Osteocyte (in vitro differentiated cells): ENCODE data around the gene CDK5. TPM values are rescaled to one million over a fixed set of nuclear protein-coding genes. Genes with fewer than 3 reads are reported as not detected.

Experiments used
- DNase-seq: peaks from one replicate; pipeline ENCODE4 v3.0.0; 2021; ENCODE audit warnings: mixed read lengths; ENCODE audit not compliant: unreplicated experiment; ENCODE audit errors: extremely low spot score
- H3K27ac Mint-ChIP-seq: one replicate; pipeline ENCODE4 v1.8.0; 2021; ENCODE audit warnings: mild to moderate bottlenecking, mixed read lengths; ENCODE audit not compliant: unreplicated experiment
- H3K27me3 Mint-ChIP-seq: one replicate; pipeline ENCODE4 v1.8.0; 2021; ENCODE audit warnings: mixed read lengths; ENCODE audit not compliant: unreplicated experiment
- H3K36me3 Mint-ChIP-seq: one replicate; pipeline ENCODE4 v1.8.0; 2021; ENCODE audit warnings: mixed read lengths; ENCODE audit not compliant: unreplicated experiment
- H3K4me1 Mint-ChIP-seq: one replicate; pipeline ENCODE4 v1.8.0; 2021; ENCODE audit warnings: mixed read lengths; ENCODE audit not compliant: unreplicated experiment
- H3K4me3 Mint-ChIP-seq: one replicate; pipeline ENCODE4 v1.8.0; 2021; ENCODE audit warnings: mild to moderate bottlenecking, moderate library complexity, mixed read lengths; ENCODE audit not compliant: unreplicated experiment
- H3K9me3 Mint-ChIP-seq: one replicate; pipeline ENCODE4 v1.8.0; 2021; ENCODE audit warnings: mixed read lengths; ENCODE audit not compliant: unreplicated experiment
- total RNA-seq: library from RNA; stranded (reverse); gene quantifications from 2 replicates; pipeline ENCODE4 v1.2.1, GENCODE V29; 2021
- TF ChIP-seq, protein P1 (sequence below): fragments of 200-600 bp; sonication (generic); IDR thresholded peaks from 2 replicates; pipeline ENCODE4 v1.5.0; 2021; ENCODE audit warnings: antibody characterized with exemption, mild to moderate bottlenecking, moderate library complexity

The CDK5 gene
- total RNA-seq, 1 donor from 2014 or later, result 18.8 TPM

DNA sequence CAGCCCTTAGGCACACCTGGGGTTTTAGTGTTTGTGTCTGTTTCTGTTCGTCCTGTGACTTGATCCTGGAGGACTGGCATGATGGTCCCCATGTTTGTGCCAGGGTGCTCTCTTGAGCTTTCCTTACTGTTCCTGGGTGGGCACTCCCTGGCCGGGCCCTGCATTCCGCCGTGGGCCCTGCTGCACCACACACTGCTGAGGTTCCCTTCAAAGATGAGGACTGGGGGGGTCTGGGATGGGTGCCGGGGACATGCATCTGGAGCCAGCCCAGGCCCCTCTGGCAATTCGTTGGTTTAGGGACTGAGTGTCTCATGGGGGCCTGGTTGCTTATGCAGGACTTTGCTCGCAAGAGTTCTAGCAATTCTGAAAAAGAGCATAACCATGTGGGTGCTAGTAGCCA is 33.3 kb upstream of the CDK5 start:
- DNase-seq, result no peak
- H3K9me3 Mint-ChIP-seq, result no peaks in the 10 kb centered on the region
- H3K4me3 Mint-ChIP-seq, result no peak overlapping the region
- peak overlapping the region; percentile 97 for H3K27ac Mint-ChIP-seq
- H3K36me3 Mint-ChIP-seq, result peaks cover 7% of the 10 kb centered on the region
- peaks cover 47% of the 10 kb centered on the region for H3K4me1 Mint-ChIP-seq
- TF ChIP-seq, protein P1, sequence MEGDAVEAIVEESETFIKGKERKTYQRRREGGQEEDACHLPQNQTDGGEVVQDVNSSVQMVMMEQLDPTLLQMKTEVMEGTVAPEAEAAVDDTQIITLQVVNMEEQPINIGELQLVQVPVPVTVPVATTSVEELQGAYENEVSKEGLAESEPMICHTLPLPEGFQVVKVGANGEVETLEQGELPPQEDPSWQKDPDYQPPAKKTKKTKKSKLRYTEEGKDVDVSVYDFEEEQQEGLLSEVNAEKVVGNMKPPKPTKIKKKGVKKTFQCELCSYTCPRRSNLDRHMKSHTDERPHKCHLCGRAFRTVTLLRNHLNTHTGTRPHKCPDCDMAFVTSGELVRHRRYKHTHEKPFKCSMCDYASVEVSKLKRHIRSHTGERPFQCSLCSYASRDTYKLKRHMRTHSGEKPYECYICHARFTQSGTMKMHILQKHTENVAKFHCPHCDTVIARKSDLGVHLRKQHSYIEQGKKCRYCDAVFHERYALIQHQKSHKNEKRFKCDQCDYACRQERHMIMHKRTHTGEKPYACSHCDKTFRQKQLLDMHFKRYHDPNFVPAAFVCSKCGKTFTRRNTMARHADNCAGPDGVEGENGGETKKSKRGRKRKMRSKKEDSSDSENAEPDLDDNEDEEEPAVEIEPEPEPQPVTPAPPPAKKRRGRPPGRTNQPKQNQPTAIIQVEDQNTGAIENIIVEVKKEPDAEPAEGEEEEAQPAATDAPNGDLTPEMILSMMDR, result no peak
- H3K27me3 Mint-ChIP-seq, result no peaks in the 10 kb centered on the region

DNA sequence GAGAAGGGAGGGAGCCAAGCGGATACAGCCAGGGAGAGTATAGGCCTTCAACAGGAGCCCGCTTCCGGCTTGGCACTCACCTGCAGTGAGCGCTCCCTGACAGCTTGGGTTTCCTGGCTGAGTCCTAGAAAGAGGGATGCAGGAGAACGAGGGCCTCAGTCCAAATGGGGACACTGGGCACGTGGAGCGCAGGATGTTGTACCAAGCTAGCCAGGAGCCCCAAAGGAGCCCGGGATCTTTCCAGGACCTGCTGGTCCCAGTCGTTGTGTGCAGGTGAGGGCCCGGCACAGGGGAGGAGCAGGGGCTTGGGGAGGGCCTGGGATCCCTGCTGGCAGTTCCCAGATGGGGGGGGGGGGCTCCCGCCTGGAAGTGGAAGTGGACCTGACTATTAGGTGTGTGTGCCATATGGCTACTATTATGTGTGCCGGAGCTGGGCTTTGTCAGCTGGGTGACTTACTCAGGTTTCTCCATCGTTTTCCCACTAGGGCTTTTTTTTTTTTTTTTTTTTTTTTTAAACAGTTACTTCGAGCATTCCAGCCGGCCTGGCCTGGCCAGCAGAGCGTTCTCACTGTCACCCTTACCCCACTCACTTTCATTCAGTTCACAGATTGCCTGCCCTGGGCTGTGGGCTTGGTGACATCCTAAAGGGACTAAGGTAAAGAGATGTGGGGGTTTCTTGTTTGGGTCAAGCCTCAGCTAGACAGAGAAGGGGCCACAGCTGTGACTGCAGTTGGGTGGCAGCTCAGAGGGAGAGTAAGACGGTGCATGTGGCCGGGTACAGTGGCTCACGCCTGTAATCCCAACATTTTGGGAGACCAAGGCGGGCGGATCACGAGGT is 32.4 kb upstream of the CDK5 start:
- Mint-ChIP-seq H3K4me1 (peaks cover 50% of the 10 kb centered on the region), H3K4me3 (peak overlapping the region; percentile 84), H3K36me3 (peaks cover 7% of the 10 kb centered on the region), H3K9me3 (no peaks in the 10 kb centered on the region), H3K27ac (peak overlapping the region; percentile 97), H3K27me3 (no peaks in the 10 kb centered on the region)
- DNase-seq, result no peak
- TF ChIP-seq, protein P1, result no peak

DNA sequence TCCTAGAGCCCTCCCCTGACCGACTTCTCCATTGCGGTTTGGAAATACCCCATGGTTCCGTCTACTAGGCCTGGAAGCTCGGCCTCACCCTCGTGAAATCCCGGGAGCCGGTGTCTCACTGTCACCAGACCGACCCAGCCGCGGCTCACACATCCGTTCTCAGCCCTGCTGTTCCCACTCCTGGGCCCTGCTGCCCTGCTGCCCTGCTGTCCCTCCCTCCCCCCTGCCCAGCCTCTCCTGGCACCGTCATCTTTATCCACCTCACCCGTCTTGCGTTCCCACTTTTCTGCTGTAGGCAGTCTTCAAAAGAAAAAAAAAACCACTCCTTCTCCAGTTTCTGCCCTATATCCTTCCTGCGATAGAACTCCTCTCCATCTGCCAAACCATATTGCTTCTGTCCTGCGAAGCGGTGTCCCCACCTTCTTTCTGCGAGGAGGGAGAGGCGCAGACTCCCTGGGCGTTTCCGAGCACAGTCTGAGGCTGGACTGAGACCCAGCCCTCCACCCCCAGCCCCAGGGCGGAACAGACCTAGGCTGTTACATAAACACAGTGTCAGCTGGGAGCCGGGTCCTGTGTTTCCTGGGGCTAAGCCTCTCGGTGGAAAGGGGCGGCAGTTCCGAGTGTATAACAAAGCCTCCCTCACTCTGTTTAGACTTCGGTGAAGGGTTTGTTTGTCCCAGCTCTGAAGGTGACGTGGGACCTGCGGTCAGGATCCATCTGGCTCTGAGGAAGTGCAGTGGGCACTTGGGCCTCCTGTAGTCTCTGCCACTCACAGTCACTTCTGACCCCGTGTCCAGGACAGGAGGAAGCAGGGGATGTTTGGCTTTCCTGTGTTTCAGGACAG is 31.4 kb upstream of the CDK5 start:
- DNase-seq, result no peak
- no peaks in the 10 kb centered on the region for H3K9me3 Mint-ChIP-seq
- no peaks in the 10 kb centered on the region for H3K27me3 Mint-ChIP-seq
- H3K4me1 Mint-ChIP-seq, result peaks cover 50% of the 10 kb centered on the region
- peak overlapping the region; percentile 97 for H3K27ac Mint-ChIP-seq
- TF ChIP-seq, protein P1, result no peak
- peak overlapping the region; percentile 84 for H3K4me3 Mint-ChIP-seq
- H3K36me3 Mint-ChIP-seq, result peaks cover 7% of the 10 kb centered on the region

DNA sequence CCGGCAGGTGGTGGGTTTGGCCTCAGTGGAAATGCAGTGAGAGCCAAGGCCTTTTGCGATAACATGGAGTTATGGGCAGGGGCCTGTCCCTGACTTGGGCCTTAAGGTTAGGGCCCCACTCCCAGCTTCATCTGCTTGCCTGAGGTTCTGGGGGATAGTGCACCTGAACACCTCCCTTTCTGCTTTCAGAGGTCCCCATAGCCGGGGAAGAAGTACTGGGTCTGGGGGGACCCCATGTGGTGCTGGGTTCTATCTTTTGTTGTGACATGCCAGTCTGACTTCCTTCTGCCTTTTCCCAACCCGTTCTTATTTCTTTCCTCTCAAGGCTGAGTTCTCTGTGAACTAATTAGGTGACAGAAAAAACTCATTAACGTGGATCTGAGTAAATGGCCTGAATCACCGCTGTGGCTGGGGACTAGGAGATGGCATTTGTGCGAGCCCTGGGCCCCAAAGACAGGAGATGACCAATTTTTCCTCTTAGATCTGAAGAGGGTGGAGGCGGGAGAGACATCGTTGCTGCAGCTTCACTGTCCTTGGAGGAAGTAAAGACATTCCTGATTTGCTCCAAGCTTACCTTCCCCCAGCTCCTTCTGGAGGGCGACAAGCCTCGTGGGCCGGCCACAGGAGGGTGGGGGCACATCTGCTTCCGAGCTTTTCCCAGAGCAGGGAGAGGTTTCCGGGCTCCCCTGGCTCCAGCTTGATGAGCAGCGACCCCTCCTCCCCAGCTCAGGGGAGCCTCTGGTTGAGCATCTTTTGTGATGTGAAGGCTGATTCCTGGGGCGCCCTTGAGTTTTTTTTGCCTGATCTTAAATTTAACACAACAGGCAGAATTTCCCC is 30.5 kb upstream of the CDK5 start:
- H3K4me1 Mint-ChIP-seq, result peaks cover 52% of the 10 kb centered on the region
- TF ChIP-seq, protein P1, result no peak
- no peak for DNase-seq

More for the DNA sequence above, 30.5 kb upstream of the CDK5 start:
- Mint-ChIP-seq H3K27ac (peak overlapping the region; percentile 97), H3K27me3 (no peaks in the 10 kb centered on the region), H3K4me3 (peak overlapping the region; percentile 84), H3K36me3 (peaks cover 3% of the 10 kb centered on the region), H3K9me3 (no peaks in the 10 kb centered on the region)
